ENCODE measurements around the gene DNAAF8.
"Not testable (repeated sequence)": the region's sequence is repeated elsewhere in the genome, so short reads cannot be mapped to it uniquely, and the experiment has no call there.

The DNAAF8 gene

GRCh38 chr16:4724661-4725270, 9.6 kb upstream of the DNAAF8 start:
- no peak for DNase-seq

GRCh38 chr16:4726616-4727015, 7.7 kb upstream of the DNAAF8 start:
- no peak for DNase-seq

- no peak for DNase-seq
Measured at GRCh38 chr16:4728676-4729075, 5.7 kb upstream of the DNAAF8 start.

GRCh38 chr16:4729876-4730275, 4.5 kb upstream of the DNAAF8 start:
- no peak for DNase-seq

- DNase-seq = no peak
Measured at GRCh38 chr16:4733211-4733742, 1.1 kb upstream of the DNAAF8 start.

- no peak for DNase-seq
Measured at GRCh38 chr16:4733747-4734062, 632 bp upstream of the DNAAF8 start.

- peak; percentile 95 for DNase-seq
Measured at GRCh38 chr16:4734730-4735535, 596 bp downstream of the DNAAF8 start.

- DNase-seq = no peak
Measured at GRCh38 chr16:4736546-4736945, 2.2 kb downstream of the DNAAF8 start.

GRCh38 chr16:4737545-4737944, 3.2 kb downstream of the DNAAF8 start:
- DNase-seq = no peak

GRCh38 chr16:4738370-4738769, 4.0 kb downstream of the DNAAF8 start:
- not testable (repeated sequence) for DNase-seq

GRCh38 chr16:4743226-4743878, 9.0 kb downstream of the DNAAF8 start:
- DNase-seq = no peak

- no peak for DNase-seq
Measured at GRCh38 chr16:4744555-4745273, 10.4 kb downstream of the DNAAF8 start.

GRCh38 chr16:4745274-4745569, 10.9 kb downstream of the DNAAF8 start:
- DNase-seq = no peak

- no peak for DNase-seq
Measured at GRCh38 chr16:4746215-4746614, 11.9 kb downstream of the DNAAF8 start.

GRCh38 chr16:4746991-4747574, 12.7 kb downstream of the DNAAF8 start:
- peak; percentile 41 for DNase-seq

- no peak for DNase-seq
Measured at GRCh38 chr16:4747906-4748681, 13.8 kb downstream of the DNAAF8 start.

- DNase-seq = no peak
Measured at GRCh38 chr16:4748682-4749411, 14.5 kb downstream of the DNAAF8 start.

- no peak for DNase-seq
Measured at GRCh38 chr16:4749700-4750257, 15.4 kb downstream of the DNAAF8 start.

GRCh38 chr16:4750896-4751295, 16.6 kb downstream of the DNAAF8 start:
- DNase-seq = no peak

- no peak for DNase-seq
Measured at GRCh38 chr16:4752351-4753100, 18.2 kb downstream of the DNAAF8 start.

Data from right hindlimb (tissue), 1 donor.